NCI-H2029 treated with DMSO at 0.1 percent for 48 hours (cell line): Measurements from ENCODE around the gene PRKCQ.

ENCODE experiments used
- DNase-seq: peaks from one replicate; lab custom pipeline; 2025; lab: John Stamatoyannopoulos, UW

The PRKCQ gene

DNA sequence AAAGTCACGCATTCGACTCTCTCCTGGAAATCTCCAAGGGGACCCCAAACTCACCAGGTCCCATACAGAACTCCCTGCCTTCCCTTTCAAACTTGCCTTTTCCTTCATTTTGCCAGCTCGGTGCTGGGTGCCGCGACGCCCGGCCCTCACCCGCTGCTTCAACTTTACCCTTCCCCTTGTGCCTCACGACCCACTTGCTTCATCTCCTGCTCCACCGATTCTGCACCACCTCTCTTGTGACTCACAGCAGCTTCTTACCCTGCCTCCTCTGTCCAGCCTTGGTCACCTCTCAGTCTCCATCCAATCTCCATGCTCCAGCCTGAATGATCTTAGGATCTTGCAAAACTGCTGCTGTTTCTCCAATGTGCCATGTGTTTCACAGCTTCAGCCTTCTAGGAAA lies 59.9 kb downstream of the PRKCQ start:
- DNase-seq = no peak

DNA sequence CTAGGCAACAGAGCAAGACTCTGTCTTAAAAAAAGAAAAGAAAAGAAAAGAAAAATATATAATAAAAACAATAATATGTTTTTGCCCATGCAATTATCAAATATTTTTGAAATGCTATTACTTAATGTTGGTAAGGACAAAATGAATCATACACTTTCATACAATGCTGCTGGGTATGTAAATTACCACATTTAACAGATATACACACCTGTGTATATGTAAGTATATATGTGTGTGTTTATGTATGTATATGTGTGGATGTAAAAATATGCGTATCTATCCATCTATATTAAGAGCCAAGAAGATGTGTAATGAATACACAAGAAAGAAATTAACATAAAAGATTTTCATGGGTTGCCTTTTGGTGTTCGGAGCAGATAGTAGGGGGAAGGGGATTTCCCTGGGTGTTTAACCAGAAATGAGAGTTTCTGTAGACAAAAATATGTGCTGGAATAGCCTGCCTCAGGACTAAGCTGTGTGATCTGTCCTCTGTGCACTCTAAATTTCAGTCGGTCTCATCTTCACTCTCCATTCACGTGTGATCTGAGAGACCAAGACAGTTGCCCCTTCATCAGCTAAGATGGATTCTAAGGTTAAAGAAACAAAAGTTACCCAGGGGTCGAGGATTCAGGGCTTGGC lies 61.2 kb downstream of the PRKCQ start:
- no peak for DNase-seq

DNA sequence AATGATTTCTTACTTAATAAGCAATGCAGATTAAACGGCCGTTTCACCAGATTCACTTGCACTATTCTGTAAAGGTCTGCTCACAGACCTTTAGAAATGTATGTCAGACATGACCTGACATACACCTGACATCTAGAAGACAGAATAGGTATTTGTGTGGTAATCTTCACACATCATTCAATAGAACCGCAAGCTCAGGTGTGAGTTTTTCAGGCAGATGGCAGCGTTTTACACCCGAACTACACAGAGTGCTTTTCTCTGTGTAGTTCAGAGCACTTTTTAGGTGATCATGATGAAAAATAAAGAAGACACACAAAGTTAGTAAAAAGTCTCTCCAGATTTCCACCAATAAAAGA lies 63.2 kb downstream of the PRKCQ start:
- DNase-seq = no peak

DNA sequence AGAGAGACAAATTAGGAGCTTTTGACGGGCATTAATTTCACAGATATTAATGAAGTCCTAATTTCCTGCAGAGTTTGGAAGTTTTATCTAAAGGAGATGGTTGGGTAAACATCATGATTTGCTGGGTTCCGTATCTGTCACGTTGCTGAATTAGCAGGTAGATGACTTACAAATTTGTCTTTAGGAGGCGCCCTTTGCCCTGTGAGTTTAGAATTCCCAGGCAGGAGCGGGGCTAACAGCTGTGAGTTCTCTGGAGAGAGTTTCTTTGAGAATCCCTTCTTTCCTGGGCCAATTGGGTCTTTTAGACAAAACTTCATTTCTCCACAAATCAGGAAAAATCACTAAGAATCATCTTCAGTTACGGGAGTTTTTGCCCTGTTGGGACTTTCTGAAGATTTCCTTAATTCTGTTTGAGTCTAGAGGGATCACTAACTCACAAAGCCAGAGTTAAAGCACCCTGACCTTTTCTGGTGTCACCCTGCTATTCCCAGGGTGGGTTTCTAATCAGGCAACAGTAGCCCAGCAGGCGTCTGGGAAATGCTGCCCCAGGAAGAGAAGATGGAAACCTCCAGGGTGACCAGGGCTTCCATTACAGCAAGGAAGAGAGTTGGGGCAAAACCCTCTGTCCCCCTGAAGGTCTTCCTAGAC lies 63.7 kb downstream of the PRKCQ start:
- no peak for DNase-seq

DNA sequence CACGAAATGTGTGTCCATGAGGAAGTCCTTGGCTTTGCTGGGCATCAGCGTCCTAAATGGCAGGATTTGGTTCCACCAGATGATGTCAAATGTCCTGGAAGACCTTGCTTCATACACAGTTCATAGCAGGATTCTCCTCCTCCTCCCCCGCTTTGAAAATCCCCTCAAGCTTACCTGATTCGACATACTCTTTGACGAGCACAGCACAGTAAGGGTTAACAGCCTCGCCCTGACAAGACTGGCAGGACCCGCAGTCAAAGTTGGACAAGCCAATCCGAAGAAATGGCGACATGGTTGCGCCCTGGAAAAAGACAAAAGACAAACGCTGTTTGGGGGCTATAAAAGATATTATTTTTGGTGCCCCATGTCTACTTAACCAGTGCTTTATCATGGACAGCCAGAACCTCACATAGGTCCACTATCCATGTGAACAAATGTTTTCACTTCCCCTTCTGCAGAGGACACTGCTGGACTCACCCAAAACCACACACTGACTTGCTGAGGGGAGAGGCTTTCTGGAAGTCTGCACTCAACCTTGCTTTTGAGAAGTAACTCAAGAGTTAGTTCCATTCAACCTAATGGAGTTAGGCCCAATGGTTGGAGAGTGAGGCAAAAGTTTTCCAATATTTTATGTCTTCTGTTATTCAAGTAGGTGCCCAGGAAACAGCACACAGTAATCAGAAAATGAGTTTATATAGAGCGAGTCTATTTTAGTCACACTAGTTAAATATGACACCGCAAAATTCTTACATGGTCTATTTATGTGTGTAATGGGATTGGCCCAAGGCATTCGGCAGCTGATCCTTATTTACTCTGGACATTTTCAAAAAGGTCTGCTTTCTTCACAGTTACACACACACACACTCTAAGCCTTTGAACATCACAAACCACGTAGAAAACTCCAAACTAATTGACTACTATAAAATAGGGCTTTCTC lies 65.0 kb downstream of the PRKCQ start:
- no peak for DNase-seq

DNA sequence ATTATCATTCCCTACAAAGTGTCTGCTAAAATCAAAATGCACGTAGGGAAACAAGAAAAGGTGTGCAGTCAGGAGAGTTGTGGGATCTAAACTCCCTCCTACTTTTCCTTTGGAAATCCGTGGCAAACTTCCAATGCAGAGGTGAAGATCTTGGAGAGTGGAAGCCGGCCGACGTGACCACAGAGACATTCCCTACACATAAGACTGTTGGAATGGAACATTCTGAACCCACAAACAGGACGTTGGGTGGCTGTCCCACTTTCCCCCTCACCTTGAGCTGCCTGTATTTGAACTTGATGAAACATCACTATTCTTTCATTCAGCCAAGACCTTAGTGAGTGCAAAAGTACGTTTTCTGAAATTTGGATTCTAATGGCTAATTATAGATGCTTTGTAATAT lies 65.9 kb downstream of the PRKCQ start:
- no peak for DNase-seq

DNA sequence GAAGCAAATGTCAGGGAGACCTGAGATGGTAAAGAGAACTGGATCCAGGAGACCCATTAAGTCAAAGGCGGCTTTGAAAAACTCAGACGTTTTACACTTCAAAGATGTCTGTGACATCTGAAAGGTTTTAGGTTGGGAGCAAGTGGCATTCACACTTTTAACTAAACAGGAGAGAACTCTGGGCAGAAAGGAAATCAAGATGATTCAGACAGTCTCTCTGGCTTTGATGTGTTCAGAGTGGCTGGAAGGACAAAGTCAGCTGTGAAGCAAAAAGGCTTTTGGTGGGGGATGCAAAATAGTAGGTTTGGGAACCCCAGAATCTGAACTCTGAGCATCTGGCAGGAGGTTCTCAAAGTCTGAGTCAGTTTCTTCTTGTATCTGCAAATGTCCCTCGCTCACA lies 66.6 kb downstream of the PRKCQ start:
- no peak for DNase-seq

DNA sequence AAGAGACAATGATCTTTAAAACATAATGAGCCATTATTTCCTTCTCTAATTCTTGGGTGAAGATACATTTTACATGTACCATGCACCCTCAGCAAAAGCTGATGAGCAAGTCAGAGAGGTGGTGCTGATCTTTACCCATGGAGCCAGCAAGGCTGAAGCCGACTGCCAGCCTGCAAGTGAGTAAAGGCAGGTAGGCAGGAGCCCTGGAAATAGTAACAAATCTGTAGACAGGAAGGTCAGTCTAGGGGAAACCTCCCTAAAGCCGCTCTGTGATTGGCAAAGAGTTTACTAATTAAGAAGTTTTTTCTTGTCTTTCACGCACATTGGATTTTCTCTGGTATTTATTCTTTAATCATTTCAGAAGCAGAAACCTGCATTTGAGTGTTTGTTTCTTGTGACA lies 67.9 kb downstream of the PRKCQ start:
- DNase-seq = no peak

DNA sequence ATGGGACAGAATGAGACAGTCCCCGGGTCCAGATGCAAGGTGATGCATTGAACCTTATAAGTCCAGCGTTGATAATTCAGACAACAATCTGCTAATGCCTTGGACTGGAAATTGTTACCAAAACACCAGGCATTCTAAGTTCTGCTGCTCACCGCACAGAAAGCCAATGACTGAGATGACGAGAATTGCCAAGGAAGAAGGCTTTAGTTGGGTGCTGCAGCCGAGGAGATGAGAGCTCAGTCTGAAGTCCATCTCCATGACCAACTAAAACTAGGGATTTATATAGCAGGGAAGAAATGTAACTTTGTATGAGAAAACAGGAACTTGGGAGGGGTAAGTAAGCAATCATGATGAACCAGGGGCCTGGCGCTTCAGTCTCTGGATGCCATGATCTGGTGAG lies 68.7 kb downstream of the PRKCQ start:
- no peak for DNase-seq

DNA sequence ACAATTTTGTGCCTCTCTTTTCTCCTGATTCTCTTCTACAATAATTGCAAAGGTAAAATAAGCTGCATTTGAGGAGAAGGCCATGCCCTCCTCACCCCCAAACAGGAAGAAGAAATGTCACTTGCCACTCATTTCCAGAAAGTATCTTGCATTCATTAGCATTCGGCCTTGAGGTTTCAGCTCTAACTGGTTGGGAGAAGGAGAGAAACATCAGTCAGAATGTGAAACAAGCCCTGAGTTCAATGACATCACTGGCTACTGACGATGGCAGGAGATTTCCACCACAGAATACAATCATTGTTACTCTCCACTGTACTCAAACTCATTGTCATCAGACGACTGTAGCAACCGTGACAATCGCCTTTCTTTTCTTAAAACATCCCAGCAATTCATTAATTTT lies 72.8 kb downstream of the PRKCQ start:
- no peak for DNase-seq

DNA sequence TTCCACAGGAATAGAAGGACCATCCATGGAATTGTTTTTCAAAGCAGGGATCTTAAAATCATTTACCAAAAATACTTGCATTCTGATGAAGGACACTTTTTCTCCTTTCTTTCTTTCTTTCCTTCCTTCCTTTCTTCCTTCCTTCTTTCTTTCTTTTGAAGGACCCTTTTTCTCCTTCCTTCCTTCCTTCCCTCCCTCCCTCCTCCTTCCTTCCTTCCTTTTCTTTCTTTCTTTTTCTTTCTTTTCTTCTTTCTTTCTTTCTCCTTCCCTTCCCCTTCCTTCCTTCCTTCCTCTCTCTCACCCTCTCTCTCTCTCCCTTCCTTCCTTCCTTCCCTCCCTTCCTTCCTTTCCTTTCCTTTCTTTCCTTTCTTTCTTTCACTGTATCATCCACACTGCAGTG lies 74.8 kb downstream of the PRKCQ start:
- no peak for DNase-seq

DNA sequence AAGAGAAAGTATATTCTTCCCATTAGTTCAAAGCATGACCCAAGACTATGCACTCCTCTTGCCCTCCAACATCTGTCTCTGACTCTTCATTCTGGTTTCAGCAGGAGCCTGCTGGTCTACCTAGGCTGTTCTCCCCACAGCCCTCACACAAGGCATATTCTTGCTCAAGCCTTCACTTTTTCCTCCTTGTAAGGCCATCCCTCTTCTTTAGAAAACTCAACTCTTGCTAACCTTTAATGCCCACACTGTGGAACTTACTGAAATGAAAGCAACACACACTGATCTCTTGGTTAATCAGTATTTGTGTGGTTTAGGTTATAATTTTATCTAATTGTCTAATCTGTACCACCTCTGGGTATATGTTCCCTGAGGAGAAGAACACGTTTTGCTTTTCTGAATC lies 75.8 kb downstream of the PRKCQ start:
- no peak for DNase-seq

DNA sequence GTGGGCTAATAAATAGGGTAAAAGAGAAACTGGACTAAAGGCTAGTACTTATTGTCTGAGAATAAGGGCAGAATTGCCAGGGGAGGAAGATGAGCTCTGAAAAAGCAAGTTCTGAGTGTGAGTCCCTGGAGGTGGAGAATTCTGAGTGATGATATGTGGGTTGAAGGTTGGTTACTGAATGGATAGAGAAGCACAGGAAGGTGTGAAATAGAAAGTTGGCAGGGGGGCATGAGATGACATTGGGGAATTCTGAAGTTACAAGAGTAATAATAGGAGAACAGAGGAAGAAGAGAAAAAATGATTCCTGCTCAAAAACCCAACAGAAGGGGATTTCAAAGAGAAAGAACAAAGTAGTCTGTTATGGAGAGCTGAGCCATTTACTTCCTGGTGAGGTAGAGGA lies 76.9 kb downstream of the PRKCQ start:
- no peak for DNase-seq

DNA sequence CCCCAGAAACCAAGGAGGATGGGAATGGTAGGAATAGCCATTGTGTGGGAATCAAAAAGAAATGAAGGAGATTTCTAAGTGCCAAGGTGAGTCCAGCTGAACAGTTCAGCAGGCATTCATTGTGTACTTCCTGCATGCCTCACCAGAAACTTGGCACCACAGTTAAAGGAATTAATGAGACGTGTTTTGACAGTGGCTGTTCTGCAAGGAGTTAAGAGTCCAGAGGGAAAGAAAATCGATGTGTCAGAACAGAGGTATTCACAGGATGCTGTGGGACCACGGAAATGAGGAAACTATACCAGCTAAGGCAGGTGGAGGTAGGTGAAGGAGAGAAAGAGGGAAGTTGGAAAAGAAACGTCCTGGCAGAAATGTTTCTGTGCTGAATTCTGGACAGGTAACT lies 78.1 kb downstream of the PRKCQ start:
- DNase-seq = no peak

DNA sequence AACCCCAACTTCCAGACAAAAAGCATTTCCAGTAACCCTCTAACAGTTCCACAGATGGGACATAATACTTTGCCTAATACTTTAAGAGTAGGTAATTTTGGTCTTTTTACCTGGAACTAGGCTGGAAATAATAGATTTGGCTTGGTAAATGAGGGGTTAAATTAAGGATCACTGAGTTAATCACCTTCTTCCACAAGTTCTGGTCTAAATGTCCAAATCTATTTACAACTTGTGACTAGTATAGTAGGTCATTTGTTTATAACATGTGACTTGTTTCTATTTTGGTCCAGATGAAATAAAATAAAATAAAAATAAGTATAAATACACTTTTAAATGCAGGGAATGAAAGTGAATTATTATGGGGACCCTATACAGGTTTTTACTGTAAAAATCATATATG lies 80.1 kb downstream of the PRKCQ start:
- no peak for DNase-seq

DNA sequence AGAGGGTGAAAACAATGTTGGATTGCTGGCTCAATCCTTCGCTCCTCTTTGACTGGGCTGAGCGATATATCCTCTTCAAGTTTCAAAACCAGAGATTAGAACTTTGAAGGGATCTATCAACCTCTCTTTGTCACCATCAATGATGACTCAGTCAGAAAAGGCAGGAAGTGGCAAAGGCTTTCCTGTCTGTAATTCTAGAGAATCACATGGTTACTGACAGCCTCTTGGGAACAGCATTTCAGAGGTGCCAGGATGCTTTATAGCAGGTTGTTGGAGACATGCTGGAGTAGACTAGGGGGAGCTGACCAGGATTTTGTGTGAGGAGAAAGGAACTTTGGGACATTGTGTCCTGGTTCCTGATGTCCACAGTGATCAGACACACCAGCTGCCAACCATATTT lies 81.3 kb downstream of the PRKCQ start:
- no peak for DNase-seq

DNA sequence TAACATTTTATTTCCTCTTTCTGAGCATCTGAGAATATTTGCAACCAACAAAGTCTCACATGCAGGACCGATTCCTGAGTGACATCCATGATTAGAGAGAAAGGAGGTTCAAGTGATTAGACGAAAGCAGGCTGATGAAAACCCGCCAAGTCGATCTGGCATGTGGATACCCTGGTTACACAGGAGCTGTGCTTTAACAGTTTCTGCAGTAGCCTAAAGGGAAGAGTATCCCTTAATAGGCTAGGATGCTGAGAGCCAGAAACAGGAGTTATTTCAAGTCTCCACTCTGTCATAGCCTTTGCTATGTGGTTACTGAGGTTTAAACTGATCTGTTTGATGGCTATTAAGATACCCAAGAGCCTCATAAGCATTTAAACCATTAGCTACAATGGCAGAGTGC lies 82.5 kb downstream of the PRKCQ start:
- DNase-seq = no peak

DNA sequence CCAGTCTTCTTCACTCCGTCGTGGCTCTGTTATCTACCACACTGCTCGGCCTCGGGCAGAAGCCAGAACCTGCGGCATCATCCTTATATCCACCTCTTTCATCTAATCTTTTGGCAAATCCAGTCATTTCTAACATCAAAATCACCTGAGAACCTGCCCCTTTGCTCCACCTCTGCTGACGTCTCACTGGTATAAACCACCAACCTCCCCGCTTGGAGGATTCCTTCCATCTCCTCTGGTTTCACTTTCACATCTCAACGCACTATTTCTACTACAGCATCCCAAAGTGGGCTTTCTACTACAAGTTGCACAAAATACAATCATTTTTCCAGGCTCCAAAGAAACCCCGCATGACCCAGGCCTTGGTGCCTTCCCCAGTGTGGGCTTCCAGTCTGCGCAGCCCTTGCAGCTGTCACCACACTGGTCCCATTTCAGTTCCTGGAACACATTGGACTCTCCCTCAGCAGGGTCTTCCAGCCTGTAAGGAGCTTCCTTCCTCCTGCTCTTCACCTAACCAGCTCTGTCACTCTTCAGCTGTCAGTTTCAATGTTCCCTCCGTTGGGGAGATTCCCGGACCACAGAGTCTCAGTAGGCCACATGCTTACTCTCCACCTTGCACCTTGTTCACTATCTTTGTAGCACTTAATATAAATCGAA lies 85.0 kb downstream of the PRKCQ start:
- DNase-seq = no peak

DNA sequence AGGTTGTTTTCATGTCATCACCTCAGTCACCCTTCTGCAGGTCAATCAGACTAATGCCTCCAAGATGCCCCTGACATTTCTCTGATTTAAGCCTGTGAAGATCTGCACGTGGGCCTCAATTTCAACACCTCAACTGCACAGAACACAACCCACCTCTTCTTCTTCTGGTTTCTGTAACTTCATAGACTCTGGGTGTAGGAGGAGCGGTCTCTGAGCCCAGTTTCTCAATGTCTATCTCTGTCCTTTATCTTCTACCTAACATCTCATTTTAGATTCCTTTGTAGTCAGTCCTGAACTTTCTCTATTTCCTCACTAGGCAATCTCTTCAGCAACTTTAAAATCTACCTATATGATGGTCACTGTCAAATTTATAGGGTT lies 85.6 kb downstream of the PRKCQ start:
- DNase-seq = no peak

DNA sequence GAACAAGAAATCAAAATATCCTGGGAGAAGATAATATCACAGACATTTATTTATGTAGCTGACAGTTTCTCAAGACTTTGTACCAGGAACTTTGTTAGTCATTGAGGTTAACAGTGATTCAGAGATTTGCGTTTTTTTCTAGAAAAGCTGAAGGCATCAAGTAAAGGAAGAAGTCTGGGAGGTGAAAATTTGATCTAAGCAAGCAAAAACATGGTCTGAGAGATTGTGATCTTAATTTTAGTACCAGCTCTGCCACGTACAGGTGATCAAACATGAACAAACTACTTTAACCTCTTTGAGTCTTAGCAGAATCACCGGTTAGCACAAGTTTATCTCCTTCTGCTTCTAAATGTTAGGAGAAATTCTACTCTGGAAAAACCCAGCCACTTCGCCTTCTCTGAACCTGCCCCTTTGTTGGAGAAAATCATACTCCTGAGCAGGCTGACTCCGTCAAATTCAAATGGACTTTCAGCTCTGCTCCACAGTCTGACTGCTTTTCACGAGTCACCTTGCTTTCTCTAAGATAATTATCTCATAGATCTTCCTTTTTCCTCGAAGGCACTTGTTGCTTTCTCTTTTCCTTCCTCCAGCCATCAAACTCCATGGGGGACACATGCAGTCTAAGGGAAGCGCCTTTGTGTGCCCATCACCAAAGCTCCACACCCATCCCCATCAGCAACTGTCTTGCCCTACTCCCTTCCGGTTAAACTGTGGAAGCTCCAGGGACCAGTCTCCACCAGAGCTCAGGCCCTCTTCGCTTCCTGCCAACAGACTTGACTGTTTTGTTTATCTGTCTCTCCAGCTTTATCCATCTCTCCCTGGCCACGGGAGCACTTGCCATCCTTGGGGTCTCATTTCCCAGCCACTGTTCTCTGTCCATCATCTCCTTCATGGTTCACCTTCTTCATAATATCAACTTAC lies 86.3 kb downstream of the PRKCQ start:
- DNase-seq = no peak

DNA sequence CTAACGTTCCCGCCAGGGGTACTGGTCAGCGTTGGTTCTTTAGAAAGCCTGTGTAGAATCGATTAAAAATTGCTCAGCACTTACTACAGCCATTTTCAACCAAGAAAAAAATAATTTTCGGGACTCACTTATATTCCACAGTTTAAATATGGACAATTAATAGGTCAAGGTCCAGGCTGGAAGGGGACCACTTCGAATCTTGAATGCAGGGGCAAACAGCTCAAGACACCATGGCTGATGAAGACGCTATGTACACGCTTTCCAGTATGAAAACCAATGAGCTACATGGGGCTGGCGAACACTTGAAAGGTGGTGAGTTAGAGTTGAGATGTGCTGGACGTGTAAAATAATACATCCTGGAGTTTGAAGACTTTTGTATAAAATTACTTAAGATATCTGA lies 87.2 kb downstream of the PRKCQ start:
- no peak for DNase-seq
